AG20443 (cell line): ENCODE results near the gene ZFYVE21.
"Not testable (repeated sequence)": the region's sequence is repeated elsewhere in the genome, so short reads cannot be mapped to it uniquely, and the experiment has no call there.

ENCODE experiments used
- DNase-seq: peaks from one replicate; pipeline ENCODE4 v3.0.0; 2012; ENCODE audit warnings: low spot score, mixed read lengths

The ZFYVE21 gene

GRCh38 chr14:103763730-103764488 is 48.3 kb downstream of the ZFYVE21 start:
- no peak for DNase-seq

GRCh38 chr14:103765526-103765925 is 49.9 kb downstream of the ZFYVE21 start:
- DNase-seq: no peak

DNA sequence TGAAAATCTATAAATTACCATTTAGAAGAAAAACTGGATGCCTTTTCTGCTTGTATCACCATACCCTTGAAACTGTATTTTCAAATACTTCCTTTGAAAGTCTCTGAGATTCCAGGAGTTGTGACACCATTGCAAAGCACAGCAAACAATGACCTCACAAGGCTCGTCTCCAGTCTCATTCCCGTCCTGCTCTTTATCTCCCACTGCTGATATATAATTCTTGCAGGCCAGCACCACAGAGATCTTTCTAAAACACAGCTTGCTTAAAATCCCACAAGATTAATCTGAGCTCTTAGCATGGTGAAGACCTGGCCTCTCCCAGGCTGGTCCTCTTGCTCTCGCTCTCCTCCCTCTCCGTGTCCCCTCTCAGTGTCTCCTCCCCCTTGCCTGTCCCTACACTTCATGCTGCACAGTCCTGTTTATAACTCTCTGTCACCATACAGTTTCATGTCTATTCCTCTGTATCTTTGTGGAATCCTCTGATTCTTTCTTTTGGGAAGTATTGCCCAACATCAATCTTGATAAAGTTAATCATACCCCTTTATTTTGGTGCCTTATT is 51.8 kb downstream of the ZFYVE21 start:
- no peak for DNase-seq

DNA sequence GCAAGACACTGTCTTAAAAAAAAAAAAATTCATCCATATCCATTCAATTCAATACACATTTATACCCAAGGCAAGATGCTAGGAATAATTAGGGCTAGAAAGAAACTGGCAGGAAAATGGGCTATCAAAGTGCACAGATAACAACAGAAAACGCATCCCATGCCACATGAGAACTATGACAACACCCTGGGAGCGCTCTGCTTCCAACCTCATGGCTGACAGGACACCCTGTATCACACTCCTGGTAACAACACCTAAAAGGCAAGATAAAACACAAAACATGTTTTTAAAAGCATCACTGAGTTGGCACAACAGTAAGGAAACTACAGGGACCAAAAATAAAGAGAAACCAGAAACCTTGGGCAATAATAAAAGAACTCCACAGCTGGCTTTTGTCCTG is 54.9 kb downstream of the ZFYVE21 start:
- DNase-seq: no peak

DNA sequence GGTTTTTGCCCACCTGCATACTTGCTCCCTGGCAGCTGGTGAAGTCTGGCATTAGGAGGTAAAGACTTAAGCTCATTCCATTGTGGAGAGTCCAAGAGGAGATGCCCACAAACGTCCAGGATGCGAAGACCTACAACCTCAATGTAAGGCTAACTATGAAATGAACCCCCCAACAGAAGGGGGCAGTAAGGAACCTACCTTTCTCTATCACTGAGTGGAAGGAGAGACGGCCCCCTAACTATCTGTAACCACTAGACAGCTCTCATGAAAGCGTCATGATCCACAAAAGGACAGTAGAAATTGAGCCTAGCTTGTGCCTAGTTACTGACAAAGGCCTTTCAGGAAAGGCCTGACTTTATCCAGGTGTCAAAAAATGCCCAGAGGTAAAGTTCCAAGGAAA is 55.3 kb downstream of the ZFYVE21 start:
- no peak for DNase-seq

- DNase-seq: no peak
Observed at GRCh38 chr14:103772078-103772712, 56.6 kb downstream of the ZFYVE21 start.

GRCh38 chr14:103773521-103773920 is 57.9 kb downstream of the ZFYVE21 start:
- no peak for DNase-seq

DNA sequence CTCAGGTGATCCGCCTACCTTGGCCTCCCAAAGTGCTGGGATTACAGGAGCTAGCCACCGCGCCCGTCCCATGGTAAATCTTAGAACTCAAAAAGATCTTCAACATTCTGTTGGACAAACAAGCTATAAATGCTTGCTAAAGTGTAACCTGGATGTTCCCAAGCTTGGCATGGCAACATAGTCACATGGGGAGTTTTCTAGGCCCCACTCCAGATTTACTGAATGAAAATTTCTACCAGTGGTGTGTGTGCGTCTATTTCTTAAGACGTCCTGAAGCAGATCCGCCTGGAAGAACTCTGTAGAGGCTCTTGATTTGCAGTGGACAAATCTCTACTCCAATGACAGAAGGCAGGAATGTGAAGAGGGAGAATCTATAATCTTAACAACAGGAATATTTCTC is 59.9 kb downstream of the ZFYVE21 start:
- DNase-seq: no peak

DNA sequence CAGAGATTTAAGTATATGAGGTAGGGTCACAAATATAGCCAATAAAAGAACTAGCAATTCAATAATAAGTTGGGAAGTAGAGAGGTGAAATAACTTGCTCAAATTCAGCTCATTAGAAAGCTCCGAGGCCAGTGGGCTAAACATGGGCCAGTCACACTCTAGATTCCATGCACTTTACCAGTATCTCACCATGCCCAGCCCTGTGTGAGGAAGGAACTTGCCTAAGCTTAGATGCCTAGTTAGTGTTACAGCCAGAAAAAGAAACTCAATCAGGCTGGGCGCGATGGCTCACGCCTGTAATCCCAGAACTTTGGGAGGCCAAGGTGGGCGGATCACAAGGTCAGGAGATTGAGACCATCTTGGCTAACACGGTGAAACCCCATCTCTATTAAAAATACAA is 60.7 kb downstream of the ZFYVE21 start:
- DNase-seq: not testable (repeated sequence)

- DNase-seq: no peak
Observed at GRCh38 chr14:103782376-103782775, 66.8 kb downstream of the ZFYVE21 start.
